ENCODE data around the gene TRIM73. TPM values are rescaled to one million over a fixed set of nuclear protein-coding genes. Genes with fewer than 3 reads are reported as not detected.
"Not testable (repeated sequence)": the region's sequence is repeated elsewhere in the genome, so short reads cannot be mapped to it uniquely, and the experiment has no call there.

Gene TRIM73
- 0.25 and 0.44 TPM in 2 replicates for total RNA-seq (2012; rRNA removed)

DNA sequence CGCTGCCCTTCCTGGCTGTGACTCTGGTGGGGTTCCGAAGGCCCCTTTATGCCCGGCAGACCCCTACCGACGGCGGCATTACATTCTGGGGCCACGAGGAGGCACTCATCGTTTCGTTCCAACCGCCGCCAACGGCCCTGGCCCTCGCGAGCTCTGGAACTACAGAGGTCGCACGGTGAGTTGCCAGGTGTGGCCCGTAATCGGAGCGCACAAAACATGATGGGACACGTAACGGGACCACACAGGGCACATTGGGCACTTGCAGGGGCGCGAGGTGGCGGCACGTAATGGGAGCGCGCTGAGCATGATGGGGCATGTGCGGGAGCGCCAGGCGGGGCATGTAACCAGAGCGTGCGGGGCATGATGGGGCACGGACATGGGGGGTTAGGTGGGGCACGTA, at the start of gene TRIM73:
Gene TRIM73, plus strand, starts transcription at position 301 of the 400 bp plus-strand sequence. CDS start 3,305 bp downstream, outside the sequence.
- not testable (repeated sequence) for H3K27me3 ChIP-seq (ENCODE audit: control insufficient read depth, insufficient read depth, low read length); H3K4me1 ChIP-seq (ENCODE audit: control insufficient read depth, insufficient read depth, low read length); H3K4me2 ChIP-seq (ENCODE audit: low read length); H3K36me3 ChIP-seq (ENCODE audit: insufficient read depth, low read length); H3K9ac ChIP-seq (ENCODE audit: low read depth, low read length); H3K9me3 ChIP-seq (replicated peaks; ENCODE audit: low read length); H3K4me3 ChIP-seq (ENCODE audit: low read length)

DNA sequence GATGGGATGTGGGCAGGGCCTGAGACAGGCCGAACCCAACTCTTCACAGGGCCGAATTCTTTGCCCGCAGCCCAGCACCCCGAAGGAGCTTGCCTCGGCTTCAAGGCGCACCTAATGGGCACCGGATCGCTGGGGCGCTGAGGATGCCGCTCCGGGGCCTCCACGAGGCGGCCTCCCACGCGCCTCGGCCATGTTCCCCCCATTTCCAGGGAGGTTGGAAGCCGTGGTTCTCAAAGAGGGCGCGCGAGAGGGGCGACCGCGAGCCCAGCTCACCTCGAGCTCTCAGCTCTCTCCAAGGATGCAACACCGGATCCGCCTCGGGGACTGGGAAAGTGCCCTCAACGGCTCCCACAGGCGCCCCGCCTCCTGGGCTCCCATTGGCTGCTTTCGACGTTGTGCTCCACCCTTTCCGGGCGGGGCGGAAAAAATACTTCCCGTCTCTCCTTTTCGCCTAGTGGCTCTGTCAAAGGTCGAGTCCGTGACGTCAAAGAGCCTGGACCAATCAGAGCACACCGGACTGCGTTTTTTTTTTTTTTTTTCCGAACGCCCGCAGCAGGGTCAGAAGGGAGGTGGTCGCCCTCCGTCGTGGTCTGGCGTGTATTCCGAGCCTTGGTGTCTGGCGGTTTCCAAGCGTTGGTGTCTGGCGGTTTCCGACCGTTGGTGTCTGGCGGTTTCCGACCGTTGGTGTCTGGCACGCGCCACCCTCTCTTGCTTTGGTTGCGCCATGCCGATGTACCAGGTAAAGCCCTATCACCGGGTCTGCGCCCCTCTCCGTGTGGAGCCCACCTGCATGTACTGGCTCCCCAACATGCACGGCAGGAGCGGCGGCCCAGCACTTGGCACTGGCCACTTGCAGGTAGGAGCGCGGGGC, 36.5 kb upstream of the TRIM73 start:
- H3K27me3 ChIP-seq (ENCODE audit: control insufficient read depth, insufficient read depth, low read length); H3K4me3 ChIP-seq (ENCODE audit: low read length); H3K36me3 ChIP-seq (ENCODE audit: insufficient read depth, low read length); H3K4me1 ChIP-seq (ENCODE audit: control insufficient read depth, insufficient read depth, low read length); H3K4me2 ChIP-seq (ENCODE audit: low read length); H3K9ac ChIP-seq (ENCODE audit: low read depth, low read length); H3K9me3 ChIP-seq (replicated peaks; ENCODE audit: low read length): not testable (repeated sequence)

DNA sequence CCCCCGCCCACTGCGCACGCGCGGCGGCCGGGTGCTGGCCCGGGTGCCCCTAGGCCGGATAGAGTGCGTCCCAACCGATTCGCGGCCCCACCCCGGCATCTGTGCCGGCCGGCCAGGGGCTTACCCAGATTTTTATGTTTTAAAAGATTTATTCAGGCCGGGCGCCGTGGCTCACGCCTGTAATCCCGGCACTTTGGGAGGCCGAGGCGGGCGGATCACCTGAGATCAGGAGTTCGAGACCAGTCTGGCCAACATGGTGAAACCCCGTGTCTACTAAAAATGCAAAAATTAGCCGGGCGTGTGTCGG, 35.9 kb upstream of the TRIM73 start:
- not testable (repeated sequence) for H3K4me3 ChIP-seq (ENCODE audit: low read length); H3K4me1 ChIP-seq (ENCODE audit: control insufficient read depth, insufficient read depth, low read length); H3K4me2 ChIP-seq (ENCODE audit: low read length); H3K27me3 ChIP-seq (ENCODE audit: control insufficient read depth, insufficient read depth, low read length); H3K9me3 ChIP-seq (replicated peaks; ENCODE audit: low read length); H3K36me3 ChIP-seq (ENCODE audit: insufficient read depth, low read length); H3K9ac ChIP-seq (ENCODE audit: low read depth, low read length)

DNA sequence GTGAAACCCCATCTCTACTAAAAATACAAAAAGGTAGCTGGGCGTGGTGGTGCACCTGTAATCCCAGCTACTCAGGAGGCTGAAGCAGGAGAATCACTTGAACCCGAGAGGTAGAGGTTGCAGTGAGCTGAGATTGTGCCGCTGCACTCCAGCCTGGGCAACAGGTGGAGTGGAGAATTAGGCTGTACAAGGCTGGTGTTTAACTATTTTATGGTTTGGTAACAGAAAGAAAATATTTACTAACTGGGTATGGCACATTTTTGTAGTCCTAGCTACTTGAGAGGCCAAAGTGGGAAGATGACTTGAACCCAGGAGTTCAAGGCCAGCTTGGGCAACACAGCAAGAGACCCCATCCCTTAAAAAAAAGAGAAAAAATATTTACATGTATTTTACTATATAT, 31.4 kb upstream of the TRIM73 start:
- H3K36me3 ChIP-seq (ENCODE audit: insufficient read depth, low read length); H3K4me3 ChIP-seq (ENCODE audit: low read length); H3K4me1 ChIP-seq (ENCODE audit: control insufficient read depth, insufficient read depth, low read length); H3K9ac ChIP-seq (ENCODE audit: low read depth, low read length); H3K4me2 ChIP-seq (ENCODE audit: low read length); H3K27me3 ChIP-seq (ENCODE audit: control insufficient read depth, insufficient read depth, low read length); H3K9me3 ChIP-seq (replicated peaks; ENCODE audit: low read length): not testable (repeated sequence)

DNA sequence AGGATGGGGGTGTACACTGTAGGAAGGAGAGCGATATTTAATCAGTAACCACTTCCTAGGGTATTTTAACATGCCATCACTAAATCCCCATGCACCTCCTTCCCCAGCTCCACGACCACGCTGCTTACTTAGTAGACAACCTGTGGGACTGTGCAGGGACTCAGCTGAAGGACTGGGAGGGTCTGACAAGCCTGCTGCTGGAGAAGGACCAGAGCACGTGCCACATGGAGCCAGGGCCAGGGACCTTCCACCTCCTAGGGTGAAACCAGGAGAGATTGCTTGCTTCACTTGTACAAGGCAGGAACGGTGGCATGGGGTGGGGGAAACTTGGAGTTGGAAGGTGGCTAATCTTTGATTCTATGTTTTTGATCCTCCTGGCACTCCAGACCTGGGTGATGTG, 28.8 kb upstream of the TRIM73 start:
- H3K4me1 ChIP-seq (ENCODE audit: control insufficient read depth, insufficient read depth, low read length); H3K4me2 ChIP-seq (ENCODE audit: low read length); H3K4me3 ChIP-seq (ENCODE audit: low read length); H3K9me3 ChIP-seq (replicated peaks; ENCODE audit: low read length); H3K9ac ChIP-seq (ENCODE audit: low read depth, low read length); H3K36me3 ChIP-seq (ENCODE audit: insufficient read depth, low read length); H3K27me3 ChIP-seq (ENCODE audit: control insufficient read depth, insufficient read depth, low read length): not testable (repeated sequence)

DNA sequence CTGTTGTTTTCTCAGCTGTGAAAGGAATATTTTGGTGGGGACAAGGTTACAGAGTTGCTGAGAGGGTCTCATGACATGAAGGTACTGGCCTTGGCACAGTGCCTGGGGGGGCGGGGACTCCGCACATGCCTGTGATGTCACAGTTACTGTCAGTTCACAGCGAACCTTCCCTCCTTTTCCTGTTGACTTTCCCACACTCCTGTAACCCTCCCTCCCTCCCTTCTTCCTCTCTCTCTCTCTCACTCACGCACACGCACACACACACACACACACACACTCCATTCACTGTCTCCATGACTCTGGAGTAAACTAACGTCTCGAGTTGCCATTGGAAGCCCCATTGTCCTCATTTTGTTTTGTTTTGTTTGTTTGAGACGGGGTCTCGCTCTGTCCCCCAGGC, 28.1 kb upstream of the TRIM73 start:
- not testable (repeated sequence) for H3K9me3 ChIP-seq (replicated peaks; ENCODE audit: low read length); H3K36me3 ChIP-seq (ENCODE audit: insufficient read depth, low read length); H3K4me3 ChIP-seq (ENCODE audit: low read length); H3K27me3 ChIP-seq (ENCODE audit: control insufficient read depth, insufficient read depth, low read length); H3K9ac ChIP-seq (ENCODE audit: low read depth, low read length); H3K4me1 ChIP-seq (ENCODE audit: control insufficient read depth, insufficient read depth, low read length); H3K4me2 ChIP-seq (ENCODE audit: low read length)

DNA sequence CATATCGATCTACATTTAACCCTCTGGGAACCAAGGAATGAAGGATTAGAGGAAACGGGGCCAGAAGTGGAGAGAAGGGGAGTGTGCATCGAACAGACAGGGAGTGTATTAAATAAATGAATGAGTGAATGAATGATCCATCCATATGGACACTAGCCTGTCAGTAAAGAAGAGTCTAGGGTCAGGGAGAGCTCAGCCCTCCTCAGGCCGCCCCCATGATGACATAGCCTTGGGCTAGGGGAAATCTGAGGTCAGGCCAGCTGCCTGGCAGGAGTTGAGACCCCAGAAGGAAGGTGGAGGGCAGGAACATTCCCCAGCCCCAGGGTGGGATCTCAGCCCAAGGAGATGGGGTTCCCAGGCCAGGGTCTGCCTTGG, 21.3 kb upstream of the TRIM73 start:
- H3K9ac ChIP-seq (ENCODE audit: low read depth, low read length); H3K9me3 ChIP-seq (replicated peaks; ENCODE audit: low read length); H3K4me1 ChIP-seq (ENCODE audit: control insufficient read depth, insufficient read depth, low read length); H3K4me2 ChIP-seq (ENCODE audit: low read length); H3K4me3 ChIP-seq (ENCODE audit: low read length); H3K27me3 ChIP-seq (ENCODE audit: control insufficient read depth, insufficient read depth, low read length); H3K36me3 ChIP-seq (ENCODE audit: insufficient read depth, low read length): not testable (repeated sequence)

DNA sequence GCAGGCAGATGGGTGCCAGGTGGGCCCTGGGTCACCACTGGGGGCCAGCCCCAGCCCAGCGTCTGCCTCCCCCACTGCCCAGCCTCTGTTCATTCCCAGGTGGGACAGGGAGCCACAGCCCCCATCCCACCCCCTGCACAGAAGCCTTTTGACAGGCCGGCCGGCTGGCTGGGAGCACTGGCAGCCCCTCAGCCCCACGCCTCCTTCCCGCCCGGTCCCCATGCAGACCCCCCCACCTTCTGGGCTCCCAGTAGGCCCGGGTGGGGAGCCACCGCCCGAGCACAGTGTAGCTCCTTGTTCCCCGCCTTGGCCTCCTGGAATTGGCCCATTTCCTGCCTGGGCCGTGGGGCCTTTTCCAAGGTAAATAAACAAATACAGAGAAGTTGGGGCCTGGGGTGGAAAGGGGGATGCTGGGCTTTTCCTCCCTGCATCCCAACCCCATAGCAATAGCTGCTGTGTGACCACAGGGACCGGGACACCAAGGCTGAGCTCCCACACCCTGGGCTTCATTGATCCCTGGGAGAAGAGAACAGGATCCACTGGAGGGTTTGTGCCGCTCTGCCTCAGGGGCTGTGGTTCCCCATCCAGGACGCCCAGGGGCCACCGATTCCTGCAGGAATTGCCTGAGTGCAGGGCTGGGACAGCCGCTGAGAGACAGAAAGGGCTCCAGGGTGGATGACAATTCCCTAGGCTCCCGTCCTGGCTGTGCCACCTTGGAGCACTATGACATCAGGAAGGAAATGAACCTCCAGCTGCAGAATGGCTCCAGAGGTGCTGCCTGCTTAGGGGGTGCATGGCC, 20.7 kb upstream of the TRIM73 start:
- H3K27me3 ChIP-seq (ENCODE audit: control insufficient read depth, insufficient read depth, low read length); H3K4me2 ChIP-seq (ENCODE audit: low read length); H3K36me3 ChIP-seq (ENCODE audit: insufficient read depth, low read length); H3K4me1 ChIP-seq (ENCODE audit: control insufficient read depth, insufficient read depth, low read length); H3K9me3 ChIP-seq (replicated peaks; ENCODE audit: low read length); H3K9ac ChIP-seq (ENCODE audit: low read depth, low read length); H3K4me3 ChIP-seq (ENCODE audit: low read length): not testable (repeated sequence)

DNA sequence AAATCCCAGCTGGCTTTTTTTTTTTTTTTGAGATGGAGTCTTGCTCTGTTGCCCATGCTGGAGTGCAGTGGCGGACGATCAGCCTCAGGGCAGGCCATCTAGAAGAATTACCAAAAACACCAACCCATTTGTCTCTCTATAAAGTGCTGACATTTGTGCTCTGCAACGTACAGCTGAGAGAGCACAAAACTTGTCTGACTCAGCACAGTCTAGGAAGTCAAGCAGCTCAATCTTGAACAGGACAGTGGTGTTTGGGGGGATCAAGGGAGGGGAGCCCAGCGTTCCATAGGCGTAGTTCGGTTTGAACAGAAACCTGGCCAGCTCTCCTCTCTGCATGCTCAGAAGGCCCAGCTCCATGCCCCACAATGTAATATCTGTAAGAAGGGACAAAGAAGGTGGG, 2.2 kb upstream of the TRIM73 start:
- not testable (repeated sequence) for H3K9me3 ChIP-seq (replicated peaks; ENCODE audit: low read length); H3K4me3 ChIP-seq (ENCODE audit: low read length); H3K4me1 ChIP-seq (ENCODE audit: control insufficient read depth, insufficient read depth, low read length); H3K4me2 ChIP-seq (ENCODE audit: low read length); H3K9ac ChIP-seq (ENCODE audit: low read depth, low read length); H3K27me3 ChIP-seq (ENCODE audit: control insufficient read depth, insufficient read depth, low read length); H3K36me3 ChIP-seq (ENCODE audit: insufficient read depth, low read length)

DNA sequence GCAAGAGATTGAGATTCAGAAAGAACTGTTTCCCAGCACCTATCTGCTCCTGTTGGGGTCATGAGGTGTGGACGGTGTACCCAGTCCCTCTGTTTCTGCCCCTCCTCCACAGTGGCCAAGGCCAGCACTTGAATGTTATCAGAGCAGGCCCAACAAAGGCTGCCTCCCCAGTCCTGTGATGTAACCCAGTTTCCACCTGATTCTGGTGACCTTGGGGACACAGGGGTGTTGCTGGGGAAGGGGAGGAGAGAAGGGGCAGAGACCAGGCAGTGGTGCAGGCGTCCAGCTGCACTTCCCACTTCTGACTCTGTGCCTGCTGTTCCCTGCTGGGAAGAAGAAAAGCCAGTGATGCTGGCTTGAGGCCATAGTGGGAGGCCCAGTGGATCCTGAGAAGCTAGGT, 2.4 kb downstream of the TRIM73 start:
- not testable (repeated sequence) for H3K4me3 ChIP-seq (ENCODE audit: low read length); H3K9ac ChIP-seq (ENCODE audit: low read depth, low read length); H3K36me3 ChIP-seq (ENCODE audit: insufficient read depth, low read length); H3K9me3 ChIP-seq (replicated peaks; ENCODE audit: low read length); H3K4me1 ChIP-seq (ENCODE audit: control insufficient read depth, insufficient read depth, low read length); H3K4me2 ChIP-seq (ENCODE audit: low read length); H3K27me3 ChIP-seq (ENCODE audit: control insufficient read depth, insufficient read depth, low read length)

DNA sequence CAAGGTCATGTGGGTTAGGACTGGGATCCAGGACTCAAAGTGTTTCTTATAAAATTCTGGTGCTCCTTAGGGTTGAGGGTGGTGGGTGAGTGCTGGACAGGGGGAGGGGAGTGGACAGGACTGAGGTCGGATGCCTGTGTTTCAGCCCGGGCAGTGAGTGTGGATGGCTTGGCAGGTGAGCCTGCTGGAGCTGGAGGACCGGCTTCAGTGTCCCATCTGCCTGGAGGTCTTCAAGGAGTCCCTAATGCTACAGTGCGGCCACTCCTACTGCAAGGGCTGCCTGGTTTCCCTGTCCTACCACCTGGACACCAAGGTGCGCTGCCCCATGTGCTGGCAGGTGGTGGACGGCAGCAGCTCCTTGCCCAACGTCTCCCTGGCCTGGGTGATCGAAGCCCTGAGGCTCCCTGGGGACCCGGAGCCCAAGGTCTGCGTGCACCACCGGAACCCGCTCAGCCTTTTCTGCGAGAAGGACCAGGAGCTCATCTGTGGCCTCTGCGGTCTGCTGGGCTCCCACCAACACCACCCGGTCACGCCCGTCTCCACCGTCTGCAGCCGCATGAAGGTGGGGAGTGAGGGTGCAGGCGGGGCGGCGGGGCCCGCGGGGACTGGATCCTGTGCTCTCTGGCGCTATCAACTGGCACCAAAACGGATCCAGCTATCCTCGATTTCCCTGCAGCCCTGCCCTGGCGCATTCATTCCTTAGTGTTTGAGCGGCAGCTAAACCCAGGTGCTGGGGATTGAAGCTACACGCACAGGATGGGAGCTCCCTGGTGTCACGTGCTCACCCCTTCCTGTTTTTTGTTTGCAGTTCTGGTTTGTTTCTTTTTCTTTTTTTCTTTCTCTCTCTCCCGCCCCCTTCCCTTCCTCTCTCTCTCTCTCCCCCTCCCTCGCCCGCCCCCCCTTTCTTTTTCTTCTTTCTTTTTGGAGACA, 3.6 kb downstream of the TRIM73 start:
- not testable (repeated sequence) for H3K9me3 ChIP-seq (replicated peaks; ENCODE audit: low read length); H3K27me3 ChIP-seq (ENCODE audit: control insufficient read depth, insufficient read depth, low read length); H3K4me3 ChIP-seq (ENCODE audit: low read length); H3K4me1 ChIP-seq (ENCODE audit: control insufficient read depth, insufficient read depth, low read length); H3K36me3 ChIP-seq (ENCODE audit: insufficient read depth, low read length); H3K4me2 ChIP-seq (ENCODE audit: low read length); H3K9ac ChIP-seq (ENCODE audit: low read depth, low read length)
